Epithelial cell of esophagus (primary cell): ENCODE data around the gene TRMT1.

ENCODE experiments used
- DNase-seq: peaks from one replicate; pipeline ENCODE4 v3.0.0; 2010; ENCODE audit warnings: low read depth
- H3K4me3 ChIP-seq: 2 replicates; pipeline ENCODE4 v1.5.1; 2011; ENCODE audit warnings: mild to moderate bottlenecking, low read length, control low read depth
- CTCF ChIP-seq: IDR thresholded peaks from 2 replicates; pipeline ENCODE4 v1.5.1; 2011; ENCODE audit warnings: low read depth, mild to moderate bottlenecking, low read length, control low read depth, inconsistent platforms; ENCODE audit not compliant: insufficient read depth; ENCODE audit errors: missing control alignments

Gene TRMT1

DNA sequence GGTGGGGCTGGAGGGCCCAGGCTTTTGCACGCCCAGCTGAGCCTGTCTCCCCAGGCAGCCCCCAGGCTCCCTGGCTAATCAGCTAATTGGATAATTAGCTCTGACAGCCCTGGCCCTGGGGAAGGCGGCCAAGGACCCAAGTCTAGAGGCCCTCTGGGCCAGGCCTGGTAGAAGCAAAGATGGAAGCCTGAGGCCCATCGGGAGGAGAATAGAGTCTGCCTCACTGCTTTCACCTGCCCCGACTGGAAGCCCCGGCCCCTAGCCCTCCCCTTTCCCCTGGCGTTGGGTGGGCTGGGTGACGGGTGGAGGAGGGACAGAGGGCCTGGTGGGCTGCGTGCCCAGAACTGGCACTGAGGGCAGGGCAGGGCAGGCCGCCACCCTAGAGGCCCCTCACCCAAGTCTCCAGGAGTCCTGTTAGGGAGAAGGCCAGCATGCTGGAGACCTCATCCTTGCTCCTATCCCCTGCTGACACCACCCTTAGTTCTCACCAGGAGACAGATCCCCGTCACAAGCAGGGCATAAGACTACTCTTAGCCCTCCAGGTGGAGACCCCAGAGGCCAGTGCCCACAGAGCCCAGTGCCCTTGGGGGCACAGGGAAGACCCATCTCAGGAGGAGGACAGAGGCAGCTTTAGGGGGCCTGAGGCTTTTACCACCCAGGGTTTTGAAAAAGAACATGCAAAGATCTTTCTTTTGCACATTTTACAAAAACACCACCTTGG is 25.9 kb downstream of the TRMT1 start:
- DNase-seq: no peak
- H3K4me3 ChIP-seq: no peak overlapping the region
- no peak for TF ChIP-seq CTCF

- no peak overlapping the region for H3K4me3 ChIP-seq
- no peak for TF ChIP-seq CTCF
- no peak for DNase-seq
Observed at GRCh38 chr19:13089857-13090507, 26.6 kb downstream of the TRMT1 start.

- DNase-seq: no peak
- TF ChIP-seq CTCF: peak; percentile 26
- H3K4me3 ChIP-seq: no peak overlapping the region
Observed at GRCh38 chr19:13089139-13089856, 27.2 kb downstream of the TRMT1 start.

DNA sequence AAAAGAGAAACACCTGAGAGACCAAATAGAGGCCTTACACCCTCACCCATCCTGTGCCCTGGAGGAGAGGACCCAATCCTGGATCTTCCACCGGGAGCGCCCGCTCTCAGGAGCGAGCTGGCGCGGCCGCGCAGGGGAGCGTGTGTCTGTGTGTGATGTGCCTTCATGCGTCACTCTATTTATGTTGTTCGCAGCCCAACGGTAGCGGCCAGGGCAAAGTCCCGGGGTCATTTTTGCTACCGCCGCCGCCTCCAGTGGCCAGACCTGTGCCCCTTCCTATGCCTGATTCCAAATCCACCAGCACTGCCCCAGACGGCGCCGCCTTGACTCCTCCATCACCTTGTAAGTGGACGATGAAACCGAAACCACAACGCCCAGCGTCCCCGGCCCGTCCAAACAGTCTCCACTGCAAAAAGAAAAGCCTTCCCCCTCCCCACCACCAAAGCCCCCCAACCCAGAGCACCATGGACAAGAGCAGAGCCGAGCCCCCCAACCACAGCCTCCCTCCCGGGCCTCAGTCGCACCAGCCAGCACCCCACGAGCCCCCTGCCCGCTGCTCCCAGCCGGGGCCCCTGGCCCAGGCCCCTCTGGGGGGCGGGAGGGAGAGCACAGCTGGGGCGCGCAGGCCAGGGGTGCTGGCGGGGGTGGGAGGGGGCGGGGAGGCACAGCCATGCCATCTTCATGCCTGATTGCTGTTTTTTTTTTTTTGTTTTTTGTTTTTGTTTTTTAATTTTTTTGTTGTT is 28.6 kb downstream of the TRMT1 start:
- TF ChIP-seq CTCF: no peak
- H3K4me3 ChIP-seq: no peak overlapping the region
- DNase-seq: no peak

DNA sequence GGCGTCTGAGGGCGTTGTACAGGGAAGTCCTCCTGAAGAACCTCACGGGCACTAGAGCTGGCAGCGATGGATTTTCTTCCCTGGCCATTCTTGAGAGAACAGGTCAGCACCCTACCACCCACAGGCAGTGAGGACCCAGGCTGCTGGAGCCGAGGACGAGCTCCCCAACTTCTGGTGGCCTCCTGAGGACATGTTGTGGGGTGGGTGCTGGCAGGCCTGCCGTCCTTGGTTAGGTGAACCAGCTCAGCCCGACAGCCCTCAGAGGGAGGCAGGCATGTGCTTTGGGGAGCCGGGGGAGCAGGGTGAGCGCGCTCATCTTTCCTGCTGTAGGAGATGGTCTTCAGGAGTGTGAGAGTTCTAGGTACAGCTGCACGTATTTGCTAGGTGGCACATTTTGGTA is 29.2 kb downstream of the TRMT1 start:
- no peak overlapping the region for H3K4me3 ChIP-seq
- no peak for TF ChIP-seq CTCF
- DNase-seq: no peak

- TF ChIP-seq CTCF: no peak
- no peak overlapping the region for H3K4me3 ChIP-seq
- DNase-seq: no peak
Observed at GRCh38 chr19:13086341-13086740, 30.2 kb downstream of the TRMT1 start.
